PC-3 (cell line): ENCODE data around the gene DUS3L.

Experiments
- CTCF ChIP-seq: fragments of 300-600 bp; sonication (generic); conservative IDR thresholded peaks from 2 replicates; pipeline ENCODE4 v1.5.1; 2017; ENCODE audit warnings: antibody characterized with exemption, low read depth, mild to moderate bottlenecking, low read length
- EZH2 ChIP-seq: fragments of 300-600 bp; sonication (generic); IDR thresholded peaks from one replicate; pipeline ENCODE4 v1.6.1; 2017; ENCODE audit warnings: antibody characterized with exemption, mild to moderate bottlenecking, low read length; ENCODE audit not compliant: unreplicated experiment
- EZH2phosphoT487 ChIP-seq: fragments of 300-600 bp; sonication (generic); IDR thresholded peaks from 2 replicates; pipeline ENCODE4 v1.6.1; 2018; ENCODE audit warnings: mild to moderate bottlenecking, antibody characterized with exemption, low read length, borderline replicate concordance

DNA sequence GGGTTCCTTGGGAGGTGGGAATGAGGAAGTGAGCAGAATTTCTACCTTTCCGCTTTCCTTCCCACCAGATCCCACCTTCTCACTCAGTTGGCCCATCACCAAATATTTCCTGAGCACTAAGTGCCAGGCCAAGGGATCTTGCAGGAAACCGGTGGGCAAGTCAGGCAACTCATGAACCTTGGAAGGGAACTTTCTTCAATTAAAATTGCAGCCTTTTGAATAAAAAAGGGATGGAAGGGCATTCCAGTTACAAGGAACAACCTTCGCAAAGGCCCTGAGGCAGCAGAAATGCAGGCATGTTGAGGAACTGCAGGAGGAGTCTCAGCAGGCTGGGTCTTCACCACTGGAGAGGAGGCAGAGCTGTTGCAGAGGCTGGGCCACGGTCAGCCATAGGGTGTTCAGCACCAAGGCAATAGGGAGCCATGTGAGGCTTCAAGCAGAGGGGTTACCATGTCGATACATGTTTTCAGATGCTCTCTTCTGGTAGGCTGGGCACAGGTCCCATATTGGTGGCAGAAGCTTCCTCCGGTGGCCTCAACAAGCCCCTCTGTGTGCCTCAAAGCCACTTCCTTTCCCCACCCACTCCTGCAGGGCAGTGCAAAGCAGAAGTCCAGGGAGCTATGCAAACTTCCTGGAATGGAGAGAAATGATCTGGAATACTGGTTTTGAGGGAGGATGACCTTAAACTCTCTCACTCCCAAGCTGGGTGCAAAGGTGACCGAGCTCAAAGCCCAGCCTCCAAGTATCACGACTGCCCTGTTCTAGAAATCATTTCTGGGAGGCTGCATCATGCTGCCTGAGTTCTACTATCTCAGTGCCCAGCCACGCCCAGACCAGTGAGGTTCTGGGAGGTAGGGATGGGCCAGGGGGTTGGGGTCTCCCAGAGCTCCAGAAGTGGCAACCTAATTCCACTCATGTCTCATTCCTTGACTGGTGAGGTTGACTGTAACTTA, 48.4 kb upstream of the DUS3L start, which contains the start of gene FUT6:
- TF ChIP-seq CTCF = no peak
- no peak for TF ChIP-seq EZH2phosphoT487
- no peak for TF ChIP-seq EZH2
